ACHN (cell line): ENCODE measurements around the gene KRT81.
A peak's percentile ranks its signal among the peaks of the same experiment; 100 is the strongest.

ENCODE experiments used
- DNase-seq: peaks from one replicate; pipeline ENCODE4 v3.0.0-alpha.2; 2015
- in situ Hi-C: cut with HindIII; loops from 2 replicates; pipeline ENCODE4 v1.10.0; 2017; ENCODE audit warnings: low sequenced_read_pairs, low pct_ligation_motif_present, low pct_unique_long_range_greater_than_20kb

Gene KRT81

DNA sequence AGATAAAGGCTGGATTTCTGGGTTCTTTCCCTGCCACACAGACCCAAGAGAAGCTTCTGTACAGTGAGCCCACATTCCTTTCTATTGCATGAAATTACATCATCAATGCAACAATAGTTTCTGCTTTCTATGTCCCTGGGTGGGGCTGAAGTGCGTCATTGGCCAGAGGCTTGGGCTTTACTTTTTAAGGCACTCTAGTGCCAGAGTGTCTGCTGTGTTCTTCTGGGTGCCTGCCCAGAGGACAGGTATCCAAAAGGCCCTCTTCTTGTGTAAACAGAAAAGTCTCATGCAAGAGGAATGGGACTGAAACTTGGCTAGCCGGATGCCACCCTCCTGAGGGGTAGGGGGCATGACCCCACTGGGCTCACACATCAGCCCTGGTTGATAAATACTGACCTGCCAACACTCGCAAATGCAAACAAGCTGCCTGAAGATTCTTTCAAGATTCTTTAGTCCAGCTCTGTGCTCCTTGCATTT lies 11.0 kb downstream of the KRT81 start:
- DNase-seq = peak; percentile 99
- in situ Hi-C loops = no loop called here

DNA sequence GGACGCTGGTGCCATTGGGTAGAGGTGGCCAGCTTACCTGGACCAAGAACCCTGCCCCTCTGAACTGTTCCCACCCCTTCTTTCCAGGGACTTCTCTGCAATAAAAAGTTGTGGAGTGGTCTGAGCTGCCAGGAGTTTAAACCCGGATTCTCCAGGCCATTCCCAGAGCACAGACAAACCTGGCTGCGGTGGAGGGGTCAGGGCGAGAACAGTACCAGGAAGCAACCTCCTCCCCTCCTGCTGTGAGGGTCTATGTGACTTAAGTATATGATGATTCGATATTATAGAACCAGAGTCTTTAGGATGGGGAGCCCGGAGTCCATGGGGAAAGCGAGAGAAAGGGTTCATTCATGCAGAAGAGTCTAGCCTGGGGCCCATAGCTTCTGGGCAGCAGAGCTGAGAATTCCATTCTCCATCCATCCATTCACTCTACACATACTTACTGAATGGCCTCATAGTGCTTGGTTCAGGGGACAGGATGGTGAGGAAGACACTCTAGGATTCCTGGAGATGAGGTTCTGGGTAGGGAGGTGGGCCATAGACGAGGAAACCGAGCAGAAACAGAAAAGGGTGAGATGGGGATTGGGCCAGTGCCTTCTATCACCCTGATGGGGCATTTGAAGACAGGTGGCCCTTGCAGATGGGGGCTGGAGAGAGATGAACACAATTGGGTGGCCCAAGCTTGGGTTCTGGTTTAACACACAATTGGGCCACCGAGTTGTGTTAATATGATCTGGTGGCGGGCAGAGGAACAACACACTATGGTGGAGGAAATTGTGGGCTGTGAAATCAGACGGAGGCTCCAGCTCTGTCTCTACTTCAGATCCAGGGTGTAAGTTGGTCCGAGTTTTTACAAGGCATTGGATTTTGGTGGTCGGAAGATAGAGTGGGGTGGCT lies 11.7 kb downstream of the KRT81 start:
- peak; percentile 96 for DNase-seq
- in situ Hi-C loops = no loop called here

DNA sequence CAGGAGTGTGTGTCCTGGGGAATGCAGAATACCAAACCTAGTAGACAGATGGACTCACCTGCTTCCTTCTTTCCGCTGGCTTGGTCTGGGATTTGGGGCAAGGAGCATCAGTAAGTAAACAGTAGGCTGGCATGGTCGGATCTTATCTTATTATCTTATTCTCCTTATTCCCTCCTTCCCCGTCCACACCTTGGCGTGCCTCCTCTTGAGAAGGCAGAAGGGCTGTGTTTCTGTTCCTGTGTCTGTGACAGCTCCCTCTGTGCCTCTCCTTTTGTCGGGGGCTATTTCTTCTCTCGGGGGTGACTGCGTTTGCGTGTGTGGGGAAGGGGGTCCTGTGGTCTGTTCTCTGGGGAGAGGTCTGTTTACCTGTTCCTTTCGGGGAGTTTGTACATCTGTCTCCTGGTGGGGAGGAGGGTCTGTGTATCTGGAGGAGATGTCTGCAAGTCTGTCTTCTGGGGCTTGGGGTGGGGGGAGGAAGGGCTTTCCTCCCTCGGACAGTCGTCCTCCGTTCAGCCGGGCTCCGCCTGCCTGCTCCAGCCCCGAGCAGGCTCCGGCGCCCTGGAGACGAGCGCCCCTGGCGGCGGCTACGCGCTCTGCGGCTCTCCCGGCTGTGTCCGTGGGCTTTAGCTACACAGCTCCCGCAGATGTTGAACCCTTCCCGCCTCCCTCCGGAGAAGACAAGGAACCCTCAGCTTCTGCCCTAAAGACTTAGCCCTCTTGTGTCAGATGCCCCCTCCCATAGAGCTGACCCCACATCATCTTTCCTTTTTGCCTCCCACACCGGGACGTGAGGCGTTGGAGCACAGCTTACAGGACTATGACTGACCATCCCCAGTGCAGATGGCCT lies 12.5 kb downstream of the KRT81 start:
- DNase-seq = peak; percentile 94
- in situ Hi-C loops = no loop called here

- no peak for DNase-seq
- in situ Hi-C loops = no loop called here
These were observed 13.7 kb downstream of the KRT81 start for GRCh38 chr12:52277486-52278245.

- in situ Hi-C loops = no loop called here
These were observed 15.6 kb downstream of the KRT81 start for GRCh38 chr12:52275686-52276085.

GRCh38 chr12:52274521-52275120 lies 16.7 kb downstream of the KRT81 start, which contains the start of gene KRT86:
Gene KRT86 (plus strand): TSS chr12:52274645. CDS start chr12:52301917, 27,272 bp downstream.
- in situ Hi-C loops = no loop called here
- DNase-seq = no peak

More at GRCh38 chr12:52275686-52276085, 15.6 kb downstream of the KRT81 start:
- DNase-seq = no peak

GRCh38 chr12:52271158-52271557 lies 20.2 kb downstream of the KRT81 start:
- no peak for DNase-seq
- in situ Hi-C loops = no loop called here

DNA sequence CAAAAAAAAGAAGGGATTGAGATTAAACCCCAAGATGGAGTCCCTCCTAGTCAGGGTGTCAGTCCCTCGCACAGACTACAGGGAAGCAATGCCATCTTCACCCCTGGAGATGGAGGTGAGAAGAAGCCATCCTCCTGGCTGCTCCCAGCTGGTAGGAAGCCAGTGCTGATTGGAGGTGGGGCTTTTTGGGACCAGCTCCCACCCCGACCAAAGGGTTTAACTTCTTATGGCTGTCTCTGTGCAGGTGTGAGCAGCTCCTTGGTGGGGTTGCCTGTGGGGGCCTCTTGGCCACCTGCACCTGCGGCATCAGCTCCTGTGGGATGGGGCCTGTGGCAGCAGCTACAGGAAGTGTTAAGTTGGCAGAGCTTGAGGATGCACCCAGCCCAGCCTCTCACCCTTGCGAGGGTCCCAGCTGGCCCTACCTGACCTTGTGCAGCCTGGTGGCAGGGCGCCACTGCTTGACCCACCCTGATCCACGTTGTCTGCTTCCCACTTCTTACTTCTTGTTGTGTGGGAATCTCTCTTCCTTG lies 20.7 kb downstream of the KRT81 start:
- in situ Hi-C loops = no loop called here

DNA sequence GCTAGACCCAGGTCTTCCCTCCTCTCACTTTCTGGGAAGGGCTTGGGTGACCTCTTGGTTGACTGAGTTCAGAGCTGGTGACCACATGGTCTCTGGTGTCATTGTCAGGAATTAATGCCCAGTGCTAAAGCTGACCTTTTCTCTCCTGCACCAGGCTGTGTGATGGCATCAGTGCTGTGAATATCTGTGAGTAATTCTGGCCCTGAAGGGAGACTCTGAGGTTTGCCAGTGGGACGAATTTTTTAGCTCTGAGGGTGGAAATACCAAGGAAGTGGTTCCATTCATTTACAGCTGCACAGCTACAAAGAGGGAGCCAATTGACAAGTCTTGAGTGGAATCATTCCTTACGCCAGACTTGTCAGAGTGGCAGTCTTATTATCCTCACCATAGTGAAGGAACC lies 23.1 kb downstream of the KRT81 start:
- DNase-seq = no peak
- in situ Hi-C loops = no loop called here

More for the DNA sequence above, 20.7 kb downstream of the KRT81 start:
- no peak for DNase-seq

- in situ Hi-C loops = no loop called here
These were observed 23.6 kb downstream of the KRT81 start for GRCh38 chr12:52267699-52268098.

DNA sequence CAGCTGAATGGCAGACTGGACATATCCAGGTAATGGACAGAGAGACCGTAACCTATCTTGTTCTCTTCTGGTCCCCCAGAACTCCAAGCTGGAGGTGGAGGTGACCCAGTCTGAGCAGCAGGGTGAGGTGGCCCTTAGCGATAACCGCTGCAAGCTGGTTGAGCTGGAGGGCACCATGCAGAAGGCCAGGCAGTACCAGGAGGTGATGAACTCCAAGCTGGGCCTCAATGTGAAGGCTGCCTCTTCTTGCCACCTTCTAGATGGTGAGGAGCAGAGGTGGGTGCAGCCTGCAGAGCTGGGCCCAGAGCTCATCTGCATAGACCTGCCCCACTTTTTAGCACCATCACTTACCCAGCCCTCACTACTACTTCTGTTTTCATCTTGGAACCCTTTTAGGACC lies 24.1 kb downstream of the KRT81 start:
- in situ Hi-C loops = no loop called here
- no peak for DNase-seq

More at GRCh38 chr12:52267699-52268098, 23.6 kb downstream of the KRT81 start:
- DNase-seq = no peak

GRCh38 chr12:52266514-52266913 lies 24.8 kb downstream of the KRT81 start:
- DNase-seq = no peak
- in situ Hi-C loops = no loop called here

- no peak for DNase-seq
- in situ Hi-C loops = no loop called here
These were observed 26.9 kb downstream of the KRT81 start for GRCh38 chr12:52264435-52264825.

- in situ Hi-C loops = no loop called here
- DNase-seq = no peak
These were observed 27.4 kb downstream of the KRT81 start for GRCh38 chr12:52263761-52264434.

GRCh38 chr12:52262286-52262685 lies 29.0 kb downstream of the KRT81 start:
- in situ Hi-C loops = no loop called here
- DNase-seq = no peak

- in situ Hi-C loops = no loop called here
- DNase-seq = no peak
These were observed 30.2 kb downstream of the KRT81 start for GRCh38 chr12:52261208-52261484.

DNA sequence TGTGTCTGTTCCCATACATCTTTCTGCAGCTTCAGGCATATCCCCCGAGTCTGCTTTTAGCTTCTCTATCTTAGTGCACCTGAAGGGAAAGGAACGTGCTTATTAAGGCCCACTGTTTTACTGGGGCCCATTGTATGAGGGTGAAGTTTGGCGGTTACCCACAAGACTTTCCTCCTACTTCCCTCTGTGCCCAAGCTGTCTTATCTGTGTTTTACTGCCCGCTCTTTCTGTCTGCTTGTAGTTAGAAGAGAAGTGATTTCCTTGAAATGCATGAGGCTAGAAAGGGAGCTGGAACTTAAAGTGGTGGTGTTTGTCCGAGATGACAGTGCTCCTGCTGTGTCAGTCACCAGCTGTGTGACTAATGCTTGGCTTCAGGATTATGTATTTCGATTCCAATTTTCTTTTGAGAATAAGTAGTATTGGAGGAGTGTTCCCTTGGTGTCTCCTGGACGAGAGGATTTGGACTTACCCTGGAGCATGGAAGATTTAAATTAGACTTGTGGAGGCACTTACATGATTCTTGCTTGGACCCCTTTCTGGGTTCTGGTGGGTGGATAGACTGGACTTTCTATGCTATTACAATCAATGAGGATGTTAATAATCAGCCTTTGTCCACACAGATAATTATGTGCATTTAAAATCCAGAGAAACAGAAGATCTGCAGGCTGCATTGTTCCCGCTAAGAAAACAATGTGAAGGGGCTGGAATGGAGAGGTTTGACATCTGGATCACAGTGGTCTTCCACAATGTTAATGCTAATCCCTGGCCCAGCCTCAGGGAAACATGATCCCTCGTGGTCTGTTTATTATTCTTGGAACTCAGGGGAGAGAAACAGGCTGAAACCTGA lies 30.8 kb downstream of the KRT81 start:
- in situ Hi-C loops = no loop called here
- no peak for DNase-seq
